Ishikawa (cell line): ENCODE results near the gene HNRNPLL.

ENCODE experiments used
- CEBPB ChIP-seq: IDR thresholded peaks from 2 replicates; pipeline ENCODE4 v1.6.1; 2012
- CREB1 ChIP-seq: IDR thresholded peaks from 2 replicates; pipeline ENCODE4 v1.6.1; 2012; ENCODE audit warnings: low read depth
- EGR1 ChIP-seq: IDR thresholded peaks from 2 replicates; pipeline ENCODE4 v1.6.1; 2012
- EP300 ChIP-seq: IDR thresholded peaks from 2 replicates; pipeline ENCODE4 v1.6.1; 2012; ENCODE audit warnings: borderline replicate concordance
- FOXM1 ChIP-seq: IDR thresholded peaks from 2 replicates; pipeline ENCODE4 v1.6.1; 2012; ENCODE audit warnings: low read depth, borderline replicate concordance
- NFIC ChIP-seq: IDR thresholded peaks from 2 replicates; pipeline ENCODE4 v1.6.1; 2012
- RAD21 ChIP-seq: IDR thresholded peaks from 2 replicates; pipeline ENCODE4 v1.6.1; 2012; ENCODE audit warnings: low read depth
- TAF1 ChIP-seq: IDR thresholded peaks from 2 replicates; pipeline ENCODE4 v1.6.1; 2012; ENCODE audit warnings: low read depth, mild to moderate bottlenecking
- TCF12 ChIP-seq: IDR thresholded peaks from 2 replicates; pipeline ENCODE4 v1.6.1; 2012; ENCODE audit warnings: low read depth
- TEAD4 ChIP-seq: IDR thresholded peaks from 2 replicates; pipeline ENCODE4 v1.6.1; 2012
- YY1 ChIP-seq: IDR thresholded peaks from 2 replicates; pipeline ENCODE4 v1.6.1; 2012; ENCODE audit warnings: low read depth
- ZBTB7A ChIP-seq: IDR thresholded peaks from 2 replicates; pipeline ENCODE4 v1.6.1; 2012; ENCODE audit warnings: low read depth
- TF ChIP-seq, protein P1 (sequence below): IDR thresholded peaks from 2 replicates; pipeline ENCODE4 v1.6.1; 2012
- TF ChIP-seq, protein P2 (sequence below): IDR thresholded peaks from 2 replicates; pipeline ENCODE4 v1.6.1; 2012; ENCODE audit warnings: low read depth, mild to moderate bottlenecking
- TF ChIP-seq, protein P3 (sequence below): IDR thresholded peaks from 2 replicates; pipeline ENCODE4 v1.6.1; 2012

HNRNPLL gene

DNA sequence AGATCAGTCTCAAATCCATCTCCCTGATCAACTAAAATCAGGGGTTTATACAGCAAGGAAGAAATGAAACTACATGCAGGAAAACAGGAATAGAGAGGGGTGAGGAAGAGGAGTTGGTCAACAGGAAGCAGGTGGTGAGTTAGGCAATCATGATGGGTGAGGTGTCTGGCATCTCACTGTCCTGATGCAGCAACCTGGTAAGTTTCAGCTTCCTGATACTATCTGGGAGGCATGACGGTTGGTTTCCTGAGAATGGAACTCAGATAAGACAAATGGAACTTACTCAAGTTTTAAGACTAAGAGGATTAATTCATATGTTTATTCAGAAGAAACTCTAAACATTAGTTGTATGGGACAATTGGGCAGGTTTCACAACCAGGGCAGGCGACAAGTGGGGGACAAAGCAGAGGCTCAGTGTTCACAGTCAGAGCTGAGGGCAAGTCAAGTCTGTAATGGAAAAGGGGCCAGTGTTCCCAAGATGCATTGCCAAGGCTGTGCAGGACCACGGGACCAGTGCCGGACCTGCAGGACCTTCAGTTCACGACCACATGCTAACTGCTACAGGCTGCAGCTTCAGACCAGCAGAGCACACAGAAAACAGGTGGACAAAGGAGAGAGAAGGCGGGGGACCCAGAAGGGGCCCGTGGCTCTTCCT lies 45.5 kb upstream of the HNRNPLL start:
- TF ChIP-seq YY1: no peak
- no peak for TF ChIP-seq FOXM1
- no peak for TF ChIP-seq CEBPB

DNA sequence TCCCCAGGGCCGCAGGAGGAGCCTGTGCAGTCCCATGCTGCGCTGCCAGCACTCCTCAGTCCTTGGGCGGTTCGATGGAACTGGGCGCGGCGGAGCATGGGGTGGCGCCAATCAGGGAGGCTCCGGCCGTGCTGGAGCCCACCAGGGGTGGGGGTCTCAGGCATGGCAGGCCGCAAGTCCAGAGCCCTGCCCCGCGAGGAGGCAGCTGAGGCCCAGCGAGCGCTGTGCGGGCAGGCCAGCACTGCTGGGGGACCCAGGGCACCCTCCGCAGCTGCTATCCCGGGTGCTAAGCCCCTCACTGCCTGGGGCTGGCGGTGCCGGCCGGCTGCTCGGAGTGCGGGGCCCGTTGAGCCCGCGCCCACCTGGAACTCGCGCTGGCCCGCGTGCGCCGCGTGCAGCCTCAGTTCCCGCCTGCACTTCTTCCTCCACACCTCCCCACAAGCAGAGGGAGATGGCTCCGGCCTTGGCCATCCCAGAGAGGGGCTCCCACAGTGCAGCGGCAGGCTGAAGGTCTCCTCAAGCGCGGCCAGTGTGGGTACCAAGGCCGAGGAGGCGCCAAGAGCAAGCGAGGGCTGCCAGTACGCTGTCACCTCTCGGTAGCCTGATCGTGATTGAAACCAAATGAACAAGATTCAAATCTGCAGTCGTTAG lies 40.4 kb upstream of the HNRNPLL start:
- TF ChIP-seq, protein P1, sequence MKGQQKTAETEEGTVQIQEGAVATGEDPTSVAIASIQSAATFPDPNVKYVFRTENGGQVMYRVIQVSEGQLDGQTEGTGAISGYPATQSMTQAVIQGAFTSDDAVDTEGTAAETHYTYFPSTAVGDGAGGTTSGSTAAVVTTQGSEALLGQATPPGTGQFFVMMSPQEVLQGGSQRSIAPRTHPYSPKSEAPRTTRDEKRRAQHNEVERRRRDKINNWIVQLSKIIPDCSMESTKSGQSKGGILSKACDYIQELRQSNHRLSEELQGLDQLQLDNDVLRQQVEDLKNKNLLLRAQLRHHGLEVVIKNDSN: no peak
- TF ChIP-seq NFIC (no peak), TCF12 (no peak), EP300 (no peak), FOXM1 (no peak)

DNA sequence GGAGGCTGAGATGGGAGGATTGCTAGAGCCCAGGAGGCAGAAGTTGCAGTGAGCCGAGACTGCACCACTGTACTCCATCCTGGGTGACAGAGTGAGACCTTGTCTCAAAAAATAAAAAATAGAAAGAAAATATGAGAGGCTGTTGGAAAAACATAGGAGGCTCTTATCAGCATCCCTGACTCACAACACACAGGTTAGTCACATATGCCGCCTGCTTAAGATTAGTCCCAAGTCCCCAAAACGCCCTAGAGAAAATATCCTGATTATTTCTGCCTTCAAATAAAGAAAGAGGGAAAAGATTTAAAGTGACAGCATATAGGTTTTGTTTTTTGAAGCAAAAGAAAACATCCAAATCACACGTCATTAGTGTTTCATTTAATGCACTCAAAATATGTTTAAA lies 33.3 kb upstream of the HNRNPLL start:
- no peak for TF ChIP-seq CREB1
- no peak for TF ChIP-seq TAF1
- no peak for TF ChIP-seq RAD21

DNA sequence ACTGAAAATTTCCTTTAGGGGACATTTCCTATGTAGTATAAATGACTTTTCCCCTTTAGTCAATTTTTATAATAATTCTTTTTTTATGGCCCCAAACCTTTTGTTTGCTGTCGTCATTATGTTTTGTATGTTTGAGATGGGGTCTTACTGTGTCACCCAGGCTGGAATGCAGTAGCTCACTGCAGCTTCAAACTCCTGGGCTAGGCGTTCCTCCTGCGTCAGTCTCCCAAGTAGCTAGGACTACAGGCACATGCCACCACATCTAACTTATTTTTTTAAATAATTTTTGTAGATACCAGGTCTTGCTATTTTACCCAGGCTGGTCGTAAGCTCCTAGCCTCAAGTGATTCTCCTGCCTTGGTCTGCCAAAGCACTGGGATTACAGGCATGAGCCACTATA lies 32.4 kb upstream of the HNRNPLL start:
- no peak for TF ChIP-seq TCF12
- no peak for TF ChIP-seq TEAD4
- no peak for TF ChIP-seq TAF1
- TF ChIP-seq, protein P2, sequence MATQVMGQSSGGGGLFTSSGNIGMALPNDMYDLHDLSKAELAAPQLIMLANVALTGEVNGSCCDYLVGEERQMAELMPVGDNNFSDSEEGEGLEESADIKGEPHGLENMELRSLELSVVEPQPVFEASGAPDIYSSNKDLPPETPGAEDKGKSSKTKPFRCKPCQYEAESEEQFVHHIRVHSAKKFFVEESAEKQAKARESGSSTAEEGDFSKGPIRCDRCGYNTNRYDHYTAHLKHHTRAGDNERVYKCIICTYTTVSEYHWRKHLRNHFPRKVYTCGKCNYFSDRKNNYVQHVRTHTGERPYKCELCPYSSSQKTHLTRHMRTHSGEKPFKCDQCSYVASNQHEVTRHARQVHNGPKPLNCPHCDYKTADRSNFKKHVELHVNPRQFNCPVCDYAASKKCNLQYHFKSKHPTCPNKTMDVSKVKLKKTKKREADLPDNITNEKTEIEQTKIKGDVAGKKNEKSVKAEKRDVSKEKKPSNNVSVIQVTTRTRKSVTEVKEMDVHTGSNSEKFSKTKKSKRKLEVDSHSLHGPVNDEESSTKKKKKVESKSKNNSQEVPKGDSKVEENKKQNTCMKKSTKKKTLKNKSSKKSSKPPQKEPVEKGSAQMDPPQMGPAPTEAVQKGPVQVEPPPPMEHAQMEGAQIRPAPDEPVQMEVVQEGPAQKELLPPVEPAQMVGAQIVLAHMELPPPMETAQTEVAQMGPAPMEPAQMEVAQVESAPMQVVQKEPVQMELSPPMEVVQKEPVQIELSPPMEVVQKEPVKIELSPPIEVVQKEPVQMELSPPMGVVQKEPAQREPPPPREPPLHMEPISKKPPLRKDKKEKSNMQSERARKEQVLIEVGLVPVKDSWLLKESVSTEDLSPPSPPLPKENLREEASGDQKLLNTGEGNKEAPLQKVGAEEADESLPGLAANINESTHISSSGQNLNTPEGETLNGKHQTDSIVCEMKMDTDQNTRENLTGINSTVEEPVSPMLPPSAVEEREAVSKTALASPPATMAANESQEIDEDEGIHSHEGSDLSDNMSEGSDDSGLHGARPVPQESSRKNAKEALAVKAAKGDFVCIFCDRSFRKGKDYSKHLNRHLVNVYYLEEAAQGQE: no peak
- no peak for TF ChIP-seq CREB1
- TF ChIP-seq YY1: no peak
- no peak for TF ChIP-seq NFIC
- no peak for TF ChIP-seq ZBTB7A
- no peak for TF ChIP-seq CEBPB
- TF ChIP-seq RAD21: no peak
- TF ChIP-seq EGR1: no peak
- TF ChIP-seq, protein P3, sequence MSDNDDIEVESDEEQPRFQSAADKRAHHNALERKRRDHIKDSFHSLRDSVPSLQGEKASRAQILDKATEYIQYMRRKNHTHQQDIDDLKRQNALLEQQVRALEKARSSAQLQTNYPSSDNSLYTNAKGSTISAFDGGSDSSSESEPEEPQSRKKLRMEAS: no peak
- TF ChIP-seq, protein P1: no peak
- no peak for TF ChIP-seq EP300
- no peak for TF ChIP-seq FOXM1

DNA sequence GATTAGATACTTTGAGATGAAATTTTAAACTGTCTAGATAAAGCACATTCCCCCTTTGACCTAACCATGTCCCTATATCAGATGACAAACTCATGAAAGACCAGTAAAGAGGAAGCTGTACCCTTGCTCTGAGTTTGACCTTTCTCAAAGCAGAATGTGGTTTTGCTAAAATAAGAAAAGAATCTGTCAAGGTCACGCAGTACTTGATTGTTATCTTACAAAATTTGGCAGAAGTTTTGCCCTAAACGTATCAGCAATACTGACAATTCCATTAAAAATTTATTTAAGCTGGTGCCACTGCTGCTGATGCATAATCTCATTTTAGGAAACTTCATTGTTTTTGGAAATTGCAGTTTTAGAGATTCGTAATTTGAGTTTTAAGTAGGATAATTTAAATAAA lies 32.0 kb upstream of the HNRNPLL start:
- no peak for TF ChIP-seq RAD21
- TF ChIP-seq TAF1: no peak
- TF ChIP-seq, protein P2: no peak
- TF ChIP-seq YY1: no peak
- no peak for TF ChIP-seq TCF12
- no peak for TF ChIP-seq NFIC
- no peak for TF ChIP-seq TEAD4
- TF ChIP-seq FOXM1: no peak
- TF ChIP-seq, protein P3: no peak
- TF ChIP-seq ZBTB7A: no peak
- TF ChIP-seq EGR1: no peak
- no peak for TF ChIP-seq CREB1
- TF ChIP-seq CEBPB: no peak
- TF ChIP-seq, protein P1: no peak
- TF ChIP-seq EP300: no peak

DNA sequence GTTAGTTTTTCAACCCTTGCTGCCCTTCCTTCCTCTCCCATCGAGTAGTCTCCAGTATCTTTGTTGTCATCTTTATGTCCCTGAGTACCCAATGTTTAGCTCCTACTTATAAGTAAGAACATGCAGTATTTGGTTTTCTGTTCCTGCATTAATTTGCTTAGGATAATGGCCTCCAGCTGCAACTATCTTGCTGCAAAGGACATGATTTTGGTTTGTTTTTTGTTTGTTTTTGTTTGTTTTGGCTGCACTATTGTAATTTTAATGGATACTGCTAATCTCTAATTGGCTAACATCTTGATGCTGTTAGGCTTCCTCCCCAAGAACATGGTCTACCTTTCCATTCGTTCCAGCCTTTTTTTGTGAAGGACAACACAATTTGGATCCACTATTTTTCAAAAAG lies 31.2 kb upstream of the HNRNPLL start:
- TF ChIP-seq EGR1 (no peak), CEBPB (no peak)
